ENCODE results near the gene SOS1. TPM values are rescaled to one million over a fixed set of nuclear protein-coding genes. Genes with fewer than 3 reads are reported as not detected.
A peak's percentile ranks its signal among the peaks of the same experiment; 100 is the strongest.

SOS1 gene
- total and polyA plus RNA-seq, 2 experiments from 2014 or later, result 5.0 to 22.0 TPM

DNA sequence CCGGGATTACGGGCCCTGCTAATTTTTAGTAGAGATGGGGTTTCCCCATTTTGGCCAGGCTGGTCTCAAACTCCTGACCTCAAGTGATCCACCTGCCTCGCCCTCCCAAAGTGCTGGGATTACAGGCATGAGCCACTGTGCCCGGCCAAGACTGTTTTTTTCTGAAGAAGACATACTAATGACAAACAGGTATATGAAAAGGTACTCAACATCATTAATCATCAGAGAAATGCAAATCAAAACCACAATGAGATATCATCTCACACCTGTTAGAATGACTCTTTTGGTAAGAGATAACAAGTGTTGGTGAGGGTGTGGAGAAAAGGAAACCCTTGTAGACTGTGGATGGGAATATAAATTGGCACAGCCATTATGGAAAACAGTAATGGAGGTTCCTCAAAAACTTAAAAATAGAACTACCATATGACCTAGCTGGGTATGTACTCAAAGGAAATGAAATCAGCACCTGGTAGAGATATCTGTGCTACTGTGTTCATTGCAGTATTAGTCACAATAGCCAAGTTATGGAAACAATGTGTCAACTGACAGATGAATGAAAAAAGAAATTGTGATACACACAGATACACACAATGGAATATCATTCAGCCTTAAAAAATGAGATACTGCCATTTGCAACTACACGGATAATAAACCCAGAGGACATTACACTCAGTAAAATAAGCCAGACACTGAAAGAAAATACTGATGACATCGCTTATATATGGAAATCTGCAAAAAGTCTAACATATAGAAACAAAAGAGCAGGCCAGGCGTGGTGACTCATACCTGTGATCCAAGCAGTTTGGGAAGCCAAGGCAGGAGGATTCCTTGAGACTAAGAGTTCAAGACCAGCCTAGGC, 20.8 kb downstream of the SOS1 start:
- Histone ChIP-seq H4K20me1 (ENCODE audit: insufficient read depth) (peaks cover 11% of the 10 kb centered on the region; the same call in 1 of the 2 replicates), H3K9me2 (ENCODE audit: insufficient read depth) (no peaks in the 10 kb centered on the region), H2AFZ (no peak overlapping the region), H3K4me3 (no peak overlapping the region), H3K27me3 (replicated peaks; ENCODE audit: insufficient read depth) (no peaks in the 10 kb centered on the region), H3K4me1 (ENCODE audit: insufficient read depth) (peaks cover 2% of the 10 kb centered on the region), H3F3A (ENCODE audit: insufficient read depth) (no peaks in the 10 kb centered on the region; the same call in 1 of the 2 replicates), H3K9ac (no peak overlapping the region), H3K27ac (no peak overlapping the region), H3K9me3 (ENCODE audit: low read depth) (no peaks in the 10 kb centered on the region), H3K36me3 (ENCODE audit: low read depth) (no peaks in the 10 kb centered on the region), H3K4me2 (ENCODE audit: unreplicated experiment) (no peak overlapping the region), H3K79me2 (ENCODE audit: insufficient read depth) (peaks cover 99% of the 10 kb centered on the region)
- no peak for TF ChIP-seq EZH2phosphoT487 (IDR thresholded peaks at IDR 0.05; ENCODE audit: insufficient read depth, low read depth)
- no peak for TF ChIP-seq EZH2 (IDR thresholded peaks at IDR 0.05; ENCODE audit: insufficient read depth, poor library complexity, severe bottlenecking)
- 96 to 97% methylated on average over 7 of the region's 7 CpGs for whole genome bisulfite sequencing, 2 experiments (ENCODE audit: low coverage in 1 of 2, low lambda C conversion rate in 2 of 2, missing lambda C conversion rate in 2 of 2)
- peak; percentile 30 for DNase-seq
- in situ Hi-C loops (cut with MboI), result no loop called here

DNA sequence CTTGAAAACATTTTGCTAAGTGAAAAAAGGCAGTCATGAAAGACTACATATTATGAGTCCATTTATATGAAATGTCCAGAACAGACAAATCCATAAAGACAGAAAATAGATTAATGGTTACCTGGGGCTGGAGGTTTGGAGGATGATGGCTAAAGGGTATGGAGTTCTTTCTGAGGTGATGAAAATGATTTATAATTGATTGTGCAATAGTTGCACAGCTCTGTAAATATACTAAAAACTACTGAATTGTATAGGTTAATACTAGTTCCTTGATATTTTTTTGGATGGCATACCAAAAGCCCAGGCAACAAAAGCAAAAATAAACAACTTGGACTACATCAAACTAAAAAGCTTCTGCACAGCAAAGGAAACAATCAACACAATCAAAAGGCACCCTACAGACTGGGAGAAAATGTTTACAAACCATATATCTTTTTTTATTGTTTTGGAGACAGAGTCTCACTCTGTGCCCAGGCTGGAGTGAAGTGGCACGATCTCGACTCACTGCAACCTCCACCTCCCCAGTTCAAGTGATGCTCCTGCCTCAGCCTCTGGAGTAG, 21.5 kb downstream of the SOS1 start:
- 100% methylated on average over 2 of the region's 2 CpGs for WGBS, 2 experiments (ENCODE audit: low coverage in 1 of 2, low lambda C conversion rate in 2 of 2, missing lambda C conversion rate in 2 of 2)
- Histone ChIP-seq H3K36me3 (ENCODE audit: low read depth) (no peaks in the 10 kb centered on the region), H3K4me1 (ENCODE audit: insufficient read depth) (peaks cover 9% of the 10 kb centered on the region), H3K4me2 (ENCODE audit: unreplicated experiment) (no peak overlapping the region), H3K9me3 (ENCODE audit: low read depth) (no peaks in the 10 kb centered on the region), H3K9ac (no peak overlapping the region), H3K27me3 (replicated peaks; ENCODE audit: insufficient read depth) (no peaks in the 10 kb centered on the region), H4K20me1 (ENCODE audit: insufficient read depth) (peaks cover 11% of the 10 kb centered on the region; the same call in 1 of the 2 replicates), H3K79me2 (ENCODE audit: insufficient read depth) (peaks cover 99% of the 10 kb centered on the region), H2AFZ (no peak overlapping the region), H3K9me2 (ENCODE audit: insufficient read depth) (no peaks in the 10 kb centered on the region), H3K27ac (no peak overlapping the region), H3F3A (ENCODE audit: insufficient read depth) (no peaks in the 10 kb centered on the region; the same call in 1 of the 2 replicates), H3K4me3 (no peak overlapping the region)
- in situ Hi-C loops (cut with MboI), result no loop called here
- DNase-seq, result no peak
- TF ChIP-seq EZH2 (IDR thresholded peaks at IDR 0.05; ENCODE audit: insufficient read depth, poor library complexity, severe bottlenecking) (no peak), EZH2phosphoT487 (IDR thresholded peaks at IDR 0.05; ENCODE audit: insufficient read depth, low read depth) (no peak)

DNA sequence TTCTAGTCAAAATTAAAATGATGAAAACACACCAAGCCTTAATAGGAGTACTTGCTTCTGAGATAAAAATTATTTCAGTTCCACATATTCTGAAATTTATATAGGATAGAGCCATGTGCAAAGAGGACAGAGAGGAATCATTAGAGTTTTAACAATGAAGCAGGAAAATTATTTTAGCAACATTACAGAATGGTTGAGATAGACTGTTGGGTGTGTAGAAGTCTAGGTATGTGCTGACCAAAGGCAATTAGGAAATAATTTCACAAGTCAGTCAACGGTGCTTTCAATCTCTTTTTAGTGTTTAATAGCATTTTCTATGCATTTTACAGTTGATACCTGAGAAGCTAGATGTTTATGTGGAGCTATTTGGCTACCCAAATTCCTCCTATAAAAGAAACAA, 25.2 kb downstream of the SOS1 start:
- H3K79me2 ChIP-seq (ENCODE audit: insufficient read depth), result peaks cover 99% of the 10 kb centered on the region
- no peak overlapping the region for H3K27ac ChIP-seq
- peaks cover 9% of the 10 kb centered on the region for H3K4me1 ChIP-seq (ENCODE audit: insufficient read depth)
- no peak for DNase-seq
- no peak for TF ChIP-seq EZH2 (IDR thresholded peaks at IDR 0.05; ENCODE audit: insufficient read depth, poor library complexity, severe bottlenecking)
- no peak for TF ChIP-seq EZH2phosphoT487 (IDR thresholded peaks at IDR 0.05; ENCODE audit: insufficient read depth, low read depth)
- no peaks in the 10 kb centered on the region; the same call in 1 of the 2 replicates for H3F3A ChIP-seq (ENCODE audit: insufficient read depth)
- no peaks in the 10 kb centered on the region for H3K27me3 ChIP-seq (replicated peaks; ENCODE audit: insufficient read depth)
- H4K20me1 ChIP-seq (ENCODE audit: insufficient read depth), result 0 out of 2 replicates have a peak, but pooled peaks cover 7% of the 10 kb centered on the region
- no peak overlapping the region for H2AFZ ChIP-seq
- H3K9me3 ChIP-seq (ENCODE audit: low read depth), result no peaks in the 10 kb centered on the region
- no peak overlapping the region for H3K4me2 ChIP-seq (ENCODE audit: unreplicated experiment)
- no peaks in the 10 kb centered on the region for H3K36me3 ChIP-seq (ENCODE audit: low read depth)
- in situ Hi-C loops (cut with MboI), result no loop called here
- H3K9me2 ChIP-seq (ENCODE audit: insufficient read depth), result no peaks in the 10 kb centered on the region
- no peak overlapping the region for H3K9ac ChIP-seq
- 46 to 55% methylated on average over 1 of the region's 1 CpG for WGBS, 2 experiments (ENCODE audit: low coverage in 1 of 2, low lambda C conversion rate in 2 of 2, missing lambda C conversion rate in 2 of 2)
- no peak overlapping the region for H3K4me3 ChIP-seq

DNA sequence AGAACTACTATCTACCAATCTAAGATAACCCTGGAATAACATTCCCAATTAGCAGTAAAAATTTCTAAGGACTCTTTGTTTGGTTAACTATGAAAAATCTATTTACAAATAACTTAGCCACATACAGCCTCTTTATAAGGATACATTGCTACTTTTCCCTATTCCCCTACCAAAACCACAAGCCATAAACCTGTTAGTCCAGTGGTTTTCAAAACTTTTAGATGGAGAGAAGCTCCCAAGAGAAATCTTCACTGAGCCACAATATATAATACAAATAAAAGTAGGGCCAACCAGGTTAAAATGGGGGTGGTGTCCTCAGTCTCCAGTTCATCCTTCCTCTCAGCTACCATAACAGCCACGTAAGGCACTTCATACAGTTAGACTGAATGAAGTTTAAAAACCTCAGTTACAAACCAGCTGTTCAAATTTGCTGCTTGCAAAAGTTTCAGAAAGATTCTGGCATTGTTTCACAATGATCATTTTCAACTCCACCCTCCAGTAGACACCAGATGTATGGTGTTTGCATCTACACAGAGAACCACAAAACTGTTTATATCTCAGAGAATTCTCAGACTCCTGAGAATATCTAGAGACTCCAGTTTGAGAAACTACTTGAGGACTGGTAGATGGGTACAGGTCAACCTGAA, 26.0 kb downstream of the SOS1 start:
- Histone ChIP-seq H3F3A (ENCODE audit: insufficient read depth) (no peaks in the 10 kb centered on the region), H3K27me3 (replicated peaks; ENCODE audit: insufficient read depth) (no peaks in the 10 kb centered on the region), H3K9ac (no peak overlapping the region), H3K79me2 (ENCODE audit: insufficient read depth) (peaks cover 99% of the 10 kb centered on the region), H3K36me3 (ENCODE audit: low read depth) (no peaks in the 10 kb centered on the region), H4K20me1 (ENCODE audit: insufficient read depth) (0 out of 2 replicates have a peak, but pooled peaks cover 7% of the 10 kb centered on the region), H3K9me3 (ENCODE audit: low read depth) (no peaks in the 10 kb centered on the region), H3K4me1 (ENCODE audit: insufficient read depth) (peaks cover 9% of the 10 kb centered on the region), H3K4me3 (no peak overlapping the region), H3K9me2 (ENCODE audit: insufficient read depth) (no peaks in the 10 kb centered on the region), H2AFZ (no peak overlapping the region), H3K4me2 (ENCODE audit: unreplicated experiment) (no peak overlapping the region), H3K27ac (0 out of 2 replicates have a peak overlapping the region, but pooled peaks have one; percentile 9)
- TF ChIP-seq EZH2phosphoT487 (IDR thresholded peaks at IDR 0.05; ENCODE audit: insufficient read depth, low read depth) (no peak), EZH2 (IDR thresholded peaks at IDR 0.05; ENCODE audit: insufficient read depth, poor library complexity, severe bottlenecking) (no peak)
- DNase-seq, result peak; percentile 54
- WGBS, 2 experiments (ENCODE audit: low coverage in 1 of 2, low lambda C conversion rate in 2 of 2, missing lambda C conversion rate in 2 of 2), result 40 to 54% methylated on average over 1 of the region's 1 CpG
- in situ Hi-C loops (cut with MboI), result no loop called here

Measured in GM23248 (cell line).